Sciatic nerve (tissue), 2 donors: ENCODE measurements around the gene SHFL. TPM values are rescaled to one million over a fixed set of nuclear protein-coding genes. Genes with fewer than 3 reads are reported as not detected.
A peak's percentile ranks its signal among the peaks of the same experiment; 100 is the strongest.

Experiments used
- ATAC-seq: fragments of 200-7000 bp; cut with Tn5 transposase; one replicate; pipeline ENCODE4 v1.9.1; 2020; ENCODE audit warnings: mild to moderate bottlenecking, moderate library complexity
- DNase-seq: peaks from one replicate; pipeline ENCODE4 v3.0.0-alpha.2; 2020; ENCODE audit warnings: low spot score
- intact Hi-C: fragments of 100-400 bp; cut with DNase I; formaldehyde crosslinking; loops from one replicate; pipeline ENCODE4 v1.14.2; 2022
- total RNA-seq: library from RNA; stranded (reverse); fragmentation: NEBNext Ultra II Directional; extraction: Animal tissue kit (Norgen Biotek cat#: 25700); gene quantifications from one replicate; pipeline ENCODE4 v1.2.1, GENCODE V29; 2021
- donor health status: DM: no; HTN: no; CAD: no.
- donor health status: DM: no; HTN: no; CAD: no.

Gene SHFL
- 47.0 TPM for total RNA-seq

- peak; percentile 90 for ATAC-seq
- DNase-seq, result peak; percentile 86
- intact Hi-C loops, result no loop called here
Observed at GRCh38 chr19:10085641-10086590, at the start of gene SHFL. TSS of gene SHFL (plus strand) at chr19:10086317. CDS start at chr19:10086428, 111 bp downstream.

- ATAC-seq (no peak), DNase-seq (no peak)
- intact Hi-C loops, result no loop called here
Observed at GRCh38 chr19:10036601-10037071, 49.5 kb upstream of the SHFL start.

- no peak for ATAC-seq
- no peak for DNase-seq
- intact Hi-C loops, result no loop called here
Observed at GRCh38 chr19:10037367-10037766, 48.8 kb upstream of the SHFL start.

DNA sequence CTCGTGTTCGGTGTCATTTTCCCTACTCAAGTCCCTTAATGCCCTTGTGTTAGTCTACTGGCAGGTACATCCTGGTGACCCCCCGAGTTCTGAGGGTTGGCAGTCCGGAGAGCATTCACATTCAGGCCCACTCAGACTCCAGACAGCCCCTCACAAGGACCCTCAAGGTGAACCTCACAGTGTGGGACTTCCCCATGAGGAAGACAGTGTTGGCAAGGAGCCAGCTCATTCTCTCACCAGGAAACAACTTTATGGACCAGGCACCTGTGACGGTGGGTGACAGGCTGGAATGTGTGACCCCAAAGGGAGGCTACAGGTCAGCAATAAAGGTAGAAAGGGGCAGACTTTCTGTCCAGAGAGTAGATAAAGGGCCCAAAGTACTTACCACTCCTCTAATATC, 48.3 kb upstream of the SHFL start:
- intact Hi-C loops, result no loop called here
- DNase-seq (no peak), ATAC-seq (no peak)

- intact Hi-C loops, result no loop called here
Observed at GRCh38 chr19:10043286-10043927, 42.7 kb upstream of the SHFL start.

GRCh38 chr19:10044390-10044789, 41.7 kb upstream of the SHFL start:
- DNase-seq, result no peak
- no peak for ATAC-seq
- intact Hi-C loops, result no loop called here

More at GRCh38 chr19:10043286-10043927, 42.7 kb upstream of the SHFL start:
- no peak for DNase-seq
- ATAC-seq, result no peak

DNA sequence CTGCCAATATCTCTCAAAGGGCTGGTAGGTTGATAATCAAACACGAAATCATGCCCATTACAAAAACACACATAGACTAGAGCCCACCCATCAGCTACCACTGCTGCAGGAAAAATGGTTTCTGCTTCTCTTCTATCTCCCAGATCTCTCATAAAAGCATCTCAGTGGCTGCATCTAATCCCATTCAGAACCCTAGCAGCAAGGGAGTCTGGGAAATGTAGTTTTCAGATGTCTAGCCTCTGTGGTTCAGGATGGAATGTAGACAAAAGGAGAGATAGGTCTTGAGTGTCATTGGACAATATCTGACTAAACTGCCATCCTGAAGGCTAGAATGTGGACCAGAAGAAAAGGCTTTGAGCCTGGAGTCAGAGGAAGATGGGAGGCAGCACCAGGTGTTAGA, 40.7 kb upstream of the SHFL start:
- ATAC-seq (no peak), DNase-seq (no peak)
- intact Hi-C loops, result no loop called here

DNA sequence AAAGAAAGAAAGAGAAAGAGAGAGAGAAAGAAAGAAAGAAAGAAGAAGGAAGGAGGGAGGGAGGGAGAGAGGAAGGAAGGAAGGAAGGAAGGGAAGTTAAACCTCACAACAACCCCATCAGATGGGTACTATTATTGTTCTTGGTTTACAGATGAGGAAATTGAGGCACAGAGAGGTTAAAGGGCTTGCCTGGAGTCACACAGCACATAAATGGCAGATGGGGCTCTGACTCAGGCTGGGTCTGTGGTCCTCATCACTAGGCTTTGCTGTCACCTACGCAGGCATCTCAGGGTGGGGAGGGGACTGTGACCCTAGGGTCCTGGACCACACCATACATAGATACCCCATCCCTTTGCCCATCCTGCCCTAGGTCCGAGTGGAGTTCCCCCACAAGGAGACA, 36.5 kb upstream of the SHFL start:
- ATAC-seq, result no peak
- intact Hi-C loops, result no loop called here
- no peak for DNase-seq

- intact Hi-C loops, result no loop called here
- DNase-seq (no peak), ATAC-seq (no peak)
Observed at GRCh38 chr19:10052602-10053360, 33.3 kb upstream of the SHFL start.

DNA sequence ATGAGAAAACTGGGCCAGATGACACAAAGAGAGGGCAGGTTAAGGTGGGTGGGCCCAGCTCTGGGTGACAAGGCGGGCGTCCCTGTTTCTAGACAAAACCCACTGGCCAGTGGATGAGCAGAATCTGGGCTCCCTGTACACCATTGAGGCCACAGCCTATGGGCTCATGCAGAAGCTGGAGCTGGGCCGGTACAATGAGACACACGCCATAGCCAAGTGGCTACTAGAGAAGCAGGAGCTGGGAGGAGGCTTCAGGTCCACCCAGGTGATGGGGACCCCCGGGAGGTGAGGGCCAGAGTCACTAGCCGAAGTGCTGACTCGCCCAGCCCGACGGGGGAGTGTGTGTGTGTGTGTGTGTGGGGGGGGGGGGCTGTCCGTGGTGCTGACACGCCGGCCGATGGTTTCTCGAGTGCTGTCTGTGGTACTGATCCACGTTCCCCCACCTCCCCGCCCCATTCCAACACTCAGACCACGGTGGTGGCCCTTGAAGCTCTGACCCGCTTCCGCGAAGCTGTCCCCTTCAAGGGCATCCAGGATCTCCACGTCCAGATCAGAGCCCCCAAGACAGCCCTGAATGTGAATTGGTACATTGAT, 24.3 kb upstream of the SHFL start:
- DNase-seq, result no peak
- ATAC-seq, result no peak
- intact Hi-C loops, result no loop called here

GRCh38 chr19:10068205-10068604, 17.9 kb upstream of the SHFL start:
- no peak for DNase-seq
- no peak for ATAC-seq
- intact Hi-C loops, result no loop called here

DNA sequence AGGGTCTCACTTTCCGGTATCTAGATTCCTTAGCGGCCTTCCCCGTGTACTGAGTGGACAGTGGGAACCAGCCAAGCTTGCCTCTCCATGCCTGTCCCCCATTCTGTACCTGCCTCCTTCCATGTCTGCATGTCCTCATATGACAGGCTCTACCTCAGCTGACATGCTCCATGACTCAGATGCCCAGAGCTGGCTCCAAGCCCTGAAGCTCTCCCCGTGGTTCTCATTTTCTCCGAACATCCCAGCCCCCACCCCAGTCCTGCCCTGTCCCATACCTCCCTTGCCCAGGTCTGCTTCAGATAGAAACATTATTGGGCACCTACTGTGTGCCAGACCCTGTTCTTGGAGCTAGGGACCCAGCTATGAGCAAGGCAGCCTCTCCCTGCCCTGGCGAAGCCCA, 17.1 kb upstream of the SHFL start:
- intact Hi-C loops, result no loop called here
- no peak for DNase-seq
- ATAC-seq, result no peak

GRCh38 chr19:10070730-10071446, 15.2 kb upstream of the SHFL start:
- DNase-seq (no peak), ATAC-seq (no peak)
- intact Hi-C loops, result no loop called here

GRCh38 chr19:10074153-10074552, 12.0 kb upstream of the SHFL start:
- DNase-seq (no peak), ATAC-seq (no peak)
- intact Hi-C loops, result no loop called here

GRCh38 chr19:10076535-10076934, 9.6 kb upstream of the SHFL start:
- no peak for ATAC-seq
- intact Hi-C loops, result no loop called here

DNA sequence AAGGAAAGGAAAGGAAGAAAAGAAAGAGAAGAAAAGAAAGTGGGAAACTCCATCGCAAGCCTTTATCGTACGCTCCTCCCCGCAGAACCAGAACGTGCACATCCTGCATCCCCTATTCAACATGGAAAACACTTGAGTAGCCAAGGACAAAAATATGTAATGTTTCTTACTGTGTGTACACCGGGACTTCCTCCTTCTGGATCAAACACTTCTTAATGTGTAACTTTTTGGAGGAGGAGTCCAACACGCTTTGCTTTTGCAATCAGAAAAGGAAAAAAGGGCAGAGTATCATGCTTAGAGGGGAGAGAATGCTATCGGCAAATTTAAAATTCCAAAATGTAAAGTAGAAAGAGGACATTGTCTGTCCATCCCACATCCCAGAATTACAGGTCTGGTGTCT, 7.8 kb upstream of the SHFL start:
- intact Hi-C loops, result no loop called here
- DNase-seq (no peak), ATAC-seq (no peak)

More at GRCh38 chr19:10076535-10076934, 9.6 kb upstream of the SHFL start:
- DNase-seq, result no peak

DNA sequence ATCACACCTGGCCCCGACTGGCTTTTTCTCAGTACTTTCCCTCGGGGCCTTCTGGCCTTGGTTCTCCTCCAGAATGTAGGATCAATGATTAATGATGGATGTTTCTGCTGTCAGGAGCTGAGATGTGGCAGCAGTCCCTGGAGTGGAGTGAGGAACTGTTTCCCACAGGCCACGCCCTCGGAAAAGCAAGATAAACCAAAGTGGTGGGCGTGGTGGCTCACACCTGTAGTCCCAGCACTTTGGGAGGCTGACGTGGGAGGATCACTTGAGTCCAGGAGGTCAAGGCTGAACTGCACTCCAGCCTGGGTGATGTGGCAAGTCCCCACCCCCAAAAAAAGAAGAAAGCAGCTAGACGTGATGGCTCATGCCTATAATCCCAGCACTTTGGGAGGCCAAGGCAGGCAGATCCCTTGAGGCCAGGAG, 7.1 kb upstream of the SHFL start:
- ATAC-seq (no peak), DNase-seq (no peak)
- intact Hi-C loops, result no loop called here

- ATAC-seq (no peak), DNase-seq (no peak)
- intact Hi-C loops, result no loop called here
Observed at GRCh38 chr19:10083911-10084310, 2.2 kb upstream of the SHFL start.

GRCh38 chr19:10084803-10085202, 1.3 kb upstream of the SHFL start:
- intact Hi-C loops, result no loop called here
- ATAC-seq, result no peak
- no peak for DNase-seq
